GM12878 (cell line): ENCODE measurements around the gene GLE1. TPM values are rescaled to one million over a fixed set of nuclear protein-coding genes. Genes with fewer than 3 reads are reported as not detected.

Experiments
- ATAC-seq: fragments of 200-7000 bp; cut with Tn5 transposase; 3 replicates; pipeline ENCODE4 v1.9.1; 2020; ENCODE audit warnings: mild to moderate bottlenecking, moderate library complexity
- BruUV-seq: library from RNA; stranded (reverse); fragments of 400-500 nt; replicated peaks from 2 replicates; lab custom pipeline; 2021; lab: Mats Ljungman, UMichigan
- CTCF ChIA-PET: fragments of 300-600 bp; sonication (Branson Sonifier 250); formaldehyde crosslinking; extraction: SDS; loops from one replicate; lab custom pipeline; 2021; ENCODE audit warnings: inconsistent platforms; lab: Yijun Ruan, JAX
- POLR2A ChIA-PET: fragments of 350-600 bp; formaldehyde crosslinking; extraction: SDS; loops from one replicate; lab custom pipeline; 2021; ENCODE audit warnings: inconsistent platforms; lab: Charles Lee
- RAD21 ChIA-PET: fragments of 300-600 bp; sonication (Branson Sonifier 250); formaldehyde crosslinking; loops from one replicate; lab custom pipeline; 2023; ENCODE audit warnings: antibody characterized with exemption; ENCODE audit not compliant: unreplicated experiment; lab: Charles Lee
- SMC1A ChIA-PET: fragments of 300-600 bp; sonication (Branson Sonifier 250); formaldehyde crosslinking; loops from one replicate; lab custom pipeline; 2023; ENCODE audit not compliant: unreplicated experiment, uncharacterized antibody; lab: Charles Lee
- DNase-seq: peaks from one replicate; pipeline ENCODE4 v3.0.0-alpha.2; 2011; ENCODE audit warnings: low read depth, low spot score
- FAIRE-seq: peaks from 3 replicates; lab custom pipeline; 2011; peaks lifted over from hg19 to GRCh38; lab: Jason Lieb, UNC
- H2AFZ ChIP-seq: 2 replicates; pipeline ENCODE4 v1.6.0; 2011; ENCODE audit warnings: low read depth, low read length, control low read depth; ENCODE audit not compliant: control insufficient read depth
- H3K27ac ChIP-seq: 2 replicates; pipeline ENCODE4 v1.5.1; 2011; ENCODE audit warnings: control low read depth; ENCODE audit not compliant: control insufficient read depth, insufficient read depth
- H3K27me3 ChIP-seq, 2 experiments: replicated peaks in 1 of 2; 2 replicates each; pipeline versions ENCODE4 v1.6.0 to v1.6.1; 2011; ENCODE audit warnings: low read length in 1 of 2; ENCODE audit not compliant: control insufficient read depth in 2 of 2, insufficient read depth in 2 of 2
- H3K36me3 ChIP-seq, 2 experiments: 2 replicates each; pipeline ENCODE4 v1.5.1; 2011; ENCODE audit warnings: low read length in 1 of 2; ENCODE audit not compliant: control insufficient read depth in 2 of 2, insufficient read depth in 2 of 2
- H3K4me1 ChIP-seq: 2 replicates; pipeline ENCODE4 v1.6.1; 2011; ENCODE audit warnings: mild to moderate bottlenecking, low read length, moderate library complexity, mixed read lengths; ENCODE audit not compliant: control insufficient read depth, insufficient read depth
- H3K4me2 ChIP-seq: 2 replicates; pipeline ENCODE4 v1.6.0; 2011; ENCODE audit warnings: control low read depth; ENCODE audit not compliant: control insufficient read depth, insufficient read depth
- H3K4me3 ChIP-seq: fragments of 200-600 bp; sonication (generic); 2 replicates; pipeline ENCODE4 v1.5.1; 2016
- H3K79me2 ChIP-seq: 2 replicates; pipeline ENCODE4 v1.6.0; 2011; ENCODE audit warnings: low read length; ENCODE audit not compliant: control insufficient read depth, insufficient read depth
- H3K9ac ChIP-seq: 2 replicates; pipeline ENCODE4 v1.8.0; 2011; ENCODE audit warnings: low read length, control low read depth, mixed read lengths; ENCODE audit not compliant: control insufficient read depth, insufficient read depth
- H3K9me3 ChIP-seq: replicated peaks from 3 replicates; pipeline ENCODE4 v1.5.1; 2011; ENCODE audit warnings: mild to moderate bottlenecking, low read length; ENCODE audit not compliant: control insufficient read depth, insufficient read depth
- H4K20me1 ChIP-seq: 2 replicates; pipeline ENCODE4 v1.6.0; 2011; ENCODE audit not compliant: control insufficient read depth, insufficient read depth
- CHD4 ChIP-seq: fragments of 200-600 bp; sonication (generic); IDR thresholded peaks from 2 replicates; pipeline ENCODE4 v1.6.1; 2016; ENCODE audit warnings: mild to moderate bottlenecking
- EZH2 ChIP-seq: IDR thresholded peaks from 2 replicates; pipeline ENCODE4 v1.6.1; 2012; ENCODE audit warnings: low read depth, mild to moderate bottlenecking, control low read depth, inconsistent platforms, low read length, borderline replicate concordance; ENCODE audit not compliant: control insufficient read depth
- IKZF1 ChIP-seq: fragments of 450-650 bp; conservative IDR thresholded peaks from 2 replicates; pipeline ENCODE4 v1.6.1; 2017; ENCODE audit warnings: antibody characterized with exemption, mild to moderate bottlenecking
- IRF4 ChIP-seq: IDR thresholded peaks from 2 replicates; pipeline ENCODE4 v1.6.1; 2011; ENCODE audit warnings: low read depth, low read length
- JUNB ChIP-seq: IDR thresholded peaks from 2 replicates; pipeline ENCODE4 v1.6.1; 2016; ENCODE audit warnings: antibody characterized with exemption, mild to moderate bottlenecking
- MTA2 ChIP-seq: fragments of 450-650 bp; IDR thresholded peaks from 2 replicates; pipeline ENCODE4 v1.6.1; 2016; ENCODE audit warnings: low read depth, mild to moderate bottlenecking, moderate library complexity
- MXI1 ChIP-seq: fragments of 150-350 bp; IDR thresholded peaks from 2 replicates; pipeline ENCODE4 v1.6.1; 2011; ENCODE audit warnings: low read depth, mild to moderate bottlenecking, inconsistent platforms, low read length, improper control_type of control experiment
- NRF1 ChIP-seq: conservative IDR thresholded peaks from 2 replicates; pipeline ENCODE4 v1.6.1; 2011; ENCODE audit warnings: mild to moderate bottlenecking, low read depth, low read length, improper control_type of control experiment
- SIX5 ChIP-seq: IDR thresholded peaks from 2 replicates; pipeline ENCODE4 v1.6.1; 2011; ENCODE audit warnings: mild to moderate bottlenecking, low read depth, low read length, moderate library complexity; ENCODE audit not compliant: severe bottlenecking
- STAT3 ChIP-seq: IDR thresholded peaks from 2 replicates; pipeline ENCODE4 v1.6.1; 2011; ENCODE audit warnings: low read depth, low read length, improper control_type of control experiment
- TARDBP ChIP-seq: IDR thresholded peaks from 2 replicates; pipeline ENCODE4 v1.6.1; 2016; ENCODE audit warnings: borderline replicate concordance
- YBX1 ChIP-seq: fragments of 450-650 bp; IDR thresholded peaks from 2 replicates; pipeline ENCODE4 v1.6.1; 2016; ENCODE audit warnings: antibody characterized with exemption
- ZZZ3 ChIP-seq: IDR thresholded peaks from 2 replicates; pipeline ENCODE4 v1.6.1; 2011; ENCODE audit warnings: low read depth; ENCODE audit not compliant: control insufficient read depth, insufficient read length
- WGBS: methylation state at CpG from one replicate; pipeline ENCODE4 v1.1.6; 2016; ENCODE audit warnings: low lambda C conversion rate; ENCODE audit not compliant: insufficient replicate concordance, insufficient coverage; ENCODE audit errors: missing lambda C conversion rate; 5-methylcytosine and 5-hydroxymethylcytosine counted together
- in situ Hi-C: fragments of 300-500 bp; cut with MboI; formaldehyde crosslinking; loops from 9 replicates; pipeline ENCODE4 v1.14.3; 2018; ENCODE audit warnings: mixed read lengths
- intact Hi-C: fragments of 100-400 bp; cut with micrococcal nuclease; formaldehyde crosslinking; loops from one replicate; pipeline ENCODE4 v1.14.2; 2022; ENCODE audit not compliant: unreplicated experiment
- polyA plus RNA-seq, 11 experiments: library from polyadenylated mRNA; depleted of rRNA in 4 of 11; unstranded in 6 of 11; stranded (reverse) in 5 of 11; fragments of >200 nt; fragmentation: Nextera tagmentation in 4 of 11; fragmentation: Illumina TruSeq in 1 of 11; extraction: Ambion mirVana in 4 of 11; extraction: Trizol in 1 of 11; gene quantifications; 1 replicate in 1 of 11; 2 replicates in 10 of 11; pipeline versions ENCODE4 v1.2.1 to v1.2.3, GENCODE V29; 2011 to 2016; ENCODE audit warnings: inconsistent platforms in 2 of 11, missing spikeins in 2 of 11, low read depth in 1 of 11
- total RNA-seq, 4 experiments: library from RNA; depleted of rRNA in 3 of 4; stranded (reverse); fragments of >200 nt in 3 of 4; fragmentation: Illumina TruSeq in 1 of 4; extraction: Trizol in 1 of 4; gene quantifications; 2 replicates each; pipeline versions ENCODE4 v1.2.1 to v1.2.3, GENCODE V29; 2013 to 2021
- TF ChIP-seq, protein P1 (sequence below): fragments of 450-650 bp; formaldehyde crosslinking; IDR thresholded peaks from 2 replicates; pipeline ENCODE4 v1.5.0; 2022; ENCODE audit warnings: mild to moderate bottlenecking, missing genetic modification characterization
- TF ChIP-seq, protein P2 (sequence below): fragments of 450-650 bp; IDR thresholded peaks from 2 replicates; pipeline ENCODE4 v1.6.1; 2017; ENCODE audit warnings: mild to moderate bottlenecking
- TF ChIP-seq, protein P3 (sequence below): IDR thresholded peaks from 2 replicates; pipeline ENCODE4 v1.6.1; 2011; ENCODE audit warnings: mild to moderate bottlenecking, low read depth, low read length, moderate library complexity; ENCODE audit not compliant: insufficient replicate concordance
- TF ChIP-seq, protein P4 (sequence below): fragments of 450-650 bp; IDR thresholded peaks from 2 replicates; pipeline ENCODE4 v1.6.1; 2017; ENCODE audit warnings: low read depth, mild to moderate bottlenecking, moderate library complexity

The GLE1 gene
- total and polyA plus RNA-seq, 10 of the 15 experiments (the other 5 are each of a cell fraction or from before 2014, with no cell fraction given) = 17.4 to 52.0 (median 37.7) TPM

DNA sequence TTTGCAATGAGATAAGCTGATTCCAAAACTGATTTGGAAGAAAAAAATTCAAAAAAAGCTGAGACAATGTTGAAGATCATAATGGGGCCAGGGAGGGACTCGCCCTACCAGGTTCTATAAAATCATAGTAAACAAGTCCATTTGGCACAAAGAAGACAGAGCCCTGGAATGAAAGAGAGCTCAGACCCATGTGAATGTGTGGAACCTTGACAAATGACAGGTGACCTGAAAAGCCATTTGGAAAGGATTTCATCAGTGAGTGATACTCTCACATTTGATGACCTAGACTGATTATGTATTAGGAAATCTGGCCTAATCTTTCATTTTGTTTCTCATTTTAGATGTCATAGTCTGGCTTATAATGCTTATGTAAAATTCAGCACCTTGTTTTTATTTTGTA lies 74.7 kb downstream of the GLE1 start:
- POLR2A ChIA-PET = interaction anchor here (1.0 kb wide), 1 partner anchor 9 kb away, joined by 3 read pairs; no protein-coding TSS in a partner anchor
- Histone ChIP-seq H3K36me3 (peaks cover 21 to 36% of the 10 kb centered on the region in 2 experiments), H3K4me3 (no peak overlapping the region), H3K79me2 (no peaks in the 10 kb centered on the region), H3K27me3 (no peaks in the 10 kb centered on the region), H3K9ac (no peak overlapping the region), H3K9me3 (no peaks in the 10 kb centered on the region), H4K20me1 (no peaks in the 10 kb centered on the region), H2AFZ (no peak overlapping the region), H3K4me1 (no peaks in the 10 kb centered on the region), H3K27ac (no peak overlapping the region), H3K4me2 (no peak overlapping the region)
- CTCF ChIA-PET = no interaction called here
- FAIRE-seq = no peak
- 93% methylated on average over 1 of the region's 1 CpG for WGBS
- intact Hi-C loops = no loop called here
- DNase-seq = no peak
- RAD21 ChIA-PET = interaction anchor here (1.1 kb wide), 1 partner anchor 218 kb away, joined by 3 read pairs; no protein-coding TSS in a partner anchor
- in situ Hi-C loops = no loop called here
- SMC1A ChIA-PET = interaction anchor here (1.6 kb wide), 1 partner anchor 20 kb away, joined by 4 read pairs; no protein-coding TSS in a partner anchor
- no TSS peak for BruUV-seq
- no peak for ATAC-seq
- no peak for TF ChIP-seq NRF1
- TF ChIP-seq IRF4 = no peak
- TF ChIP-seq STAT3 = no peak
- TF ChIP-seq ZZZ3 = no peak
- no peak for TF ChIP-seq YBX1
- TF ChIP-seq, protein P1, sequence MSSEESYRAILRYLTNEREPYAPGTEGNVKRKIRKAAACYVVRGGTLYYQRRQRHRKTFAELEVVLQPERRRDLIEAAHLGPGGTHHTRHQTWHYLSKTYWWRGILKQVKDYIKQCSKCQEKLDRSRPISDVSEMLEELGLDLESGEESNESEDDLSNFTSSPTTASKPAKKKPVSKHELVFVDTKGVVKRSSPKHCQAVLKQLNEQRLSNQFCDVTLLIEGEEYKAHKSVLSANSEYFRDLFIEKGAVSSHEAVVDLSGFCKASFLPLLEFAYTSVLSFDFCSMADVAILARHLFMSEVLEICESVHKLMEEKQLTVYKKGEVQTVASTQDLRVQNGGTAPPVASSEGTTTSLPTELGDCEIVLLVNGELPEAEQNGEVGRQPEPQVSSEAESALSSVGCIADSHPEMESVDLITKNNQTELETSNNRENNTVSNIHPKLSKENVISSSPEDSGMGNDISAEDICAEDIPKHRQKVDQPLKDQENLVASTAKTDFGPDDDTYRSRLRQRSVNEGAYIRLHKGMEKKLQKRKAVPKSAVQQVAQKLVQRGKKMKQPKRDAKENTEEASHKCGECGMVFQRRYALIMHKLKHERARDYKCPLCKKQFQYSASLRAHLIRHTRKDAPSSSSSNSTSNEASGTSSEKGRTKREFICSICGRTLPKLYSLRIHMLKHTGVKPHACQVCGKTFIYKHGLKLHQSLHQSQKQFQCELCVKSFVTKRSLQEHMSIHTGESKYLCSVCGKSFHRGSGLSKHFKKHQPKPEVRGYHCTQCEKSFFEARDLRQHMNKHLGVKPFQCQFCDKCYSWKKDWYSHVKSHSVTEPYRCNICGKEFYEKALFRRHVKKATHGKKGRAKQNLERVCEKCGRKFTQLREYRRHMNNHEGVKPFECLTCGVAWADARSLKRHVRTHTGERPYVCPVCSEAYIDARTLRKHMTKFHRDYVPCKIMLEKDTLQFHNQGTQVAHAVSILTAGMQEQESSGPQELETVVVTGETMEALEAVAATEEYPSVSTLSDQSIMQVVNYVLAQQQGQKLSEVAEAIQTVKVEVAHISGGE = no peak
- no peak for TF ChIP-seq MTA2
- no peak for TF ChIP-seq CHD4
- no peak for TF ChIP-seq EZH2
- no peak for TF ChIP-seq JUNB
- TF ChIP-seq, protein P2, sequence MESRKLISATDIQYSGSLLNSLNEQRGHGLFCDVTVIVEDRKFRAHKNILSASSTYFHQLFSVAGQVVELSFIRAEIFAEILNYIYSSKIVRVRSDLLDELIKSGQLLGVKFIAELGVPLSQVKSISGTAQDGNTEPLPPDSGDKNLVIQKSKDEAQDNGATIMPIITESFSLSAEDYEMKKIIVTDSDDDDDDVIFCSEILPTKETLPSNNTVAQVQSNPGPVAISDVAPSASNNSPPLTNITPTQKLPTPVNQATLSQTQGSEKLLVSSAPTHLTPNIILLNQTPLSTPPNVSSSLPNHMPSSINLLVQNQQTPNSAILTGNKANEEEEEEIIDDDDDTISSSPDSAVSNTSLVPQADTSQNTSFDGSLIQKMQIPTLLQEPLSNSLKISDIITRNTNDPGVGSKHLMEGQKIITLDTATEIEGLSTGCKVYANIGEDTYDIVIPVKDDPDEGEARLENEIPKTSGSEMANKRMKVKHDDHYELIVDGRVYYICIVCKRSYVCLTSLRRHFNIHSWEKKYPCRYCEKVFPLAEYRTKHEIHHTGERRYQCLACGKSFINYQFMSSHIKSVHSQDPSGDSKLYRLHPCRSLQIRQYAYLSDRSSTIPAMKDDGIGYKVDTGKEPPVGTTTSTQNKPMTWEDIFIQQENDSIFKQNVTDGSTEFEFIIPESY = no peak
- TF ChIP-seq, protein P3, sequence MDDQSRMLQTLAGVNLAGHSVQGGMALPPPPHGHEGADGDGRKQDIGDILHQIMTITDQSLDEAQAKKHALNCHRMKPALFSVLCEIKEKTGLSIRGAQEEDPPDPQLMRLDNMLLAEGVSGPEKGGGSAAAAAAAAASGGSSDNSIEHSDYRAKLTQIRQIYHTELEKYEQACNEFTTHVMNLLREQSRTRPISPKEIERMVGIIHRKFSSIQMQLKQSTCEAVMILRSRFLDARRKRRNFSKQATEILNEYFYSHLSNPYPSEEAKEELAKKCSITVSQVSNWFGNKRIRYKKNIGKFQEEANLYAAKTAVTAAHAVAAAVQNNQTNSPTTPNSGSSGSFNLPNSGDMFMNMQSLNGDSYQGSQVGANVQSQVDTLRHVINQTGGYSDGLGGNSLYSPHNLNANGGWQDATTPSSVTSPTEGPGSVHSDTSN = no peak
- TF ChIP-seq, protein P4, sequence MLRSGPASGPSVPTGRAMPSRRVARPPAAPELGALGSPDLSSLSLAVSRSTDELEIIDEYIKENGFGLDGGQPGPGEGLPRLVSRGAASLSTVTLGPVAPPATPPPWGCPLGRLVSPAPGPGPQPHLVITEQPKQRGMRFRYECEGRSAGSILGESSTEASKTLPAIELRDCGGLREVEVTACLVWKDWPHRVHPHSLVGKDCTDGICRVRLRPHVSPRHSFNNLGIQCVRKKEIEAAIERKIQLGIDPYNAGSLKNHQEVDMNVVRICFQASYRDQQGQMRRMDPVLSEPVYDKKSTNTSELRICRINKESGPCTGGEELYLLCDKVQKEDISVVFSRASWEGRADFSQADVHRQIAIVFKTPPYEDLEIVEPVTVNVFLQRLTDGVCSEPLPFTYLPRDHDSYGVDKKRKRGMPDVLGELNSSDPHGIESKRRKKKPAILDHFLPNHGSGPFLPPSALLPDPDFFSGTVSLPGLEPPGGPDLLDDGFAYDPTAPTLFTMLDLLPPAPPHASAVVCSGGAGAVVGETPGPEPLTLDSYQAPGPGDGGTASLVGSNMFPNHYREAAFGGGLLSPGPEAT = no peak
- no peak for TF ChIP-seq TARDBP
- TF ChIP-seq MXI1 = no peak
- TF ChIP-seq IKZF1 = no peak
- TF ChIP-seq SIX5 = no peak
